Nephron (organoid): Measurements from ENCODE around the gene H2AZ1.

ENCODE experiments used
- H3K27ac Mint-ChIP-seq, 3 experiments: 2 replicates each; pipeline ENCODE4 v1.8.0; 2020; ENCODE audit warnings: mixed read lengths in 3 of 3, mild to moderate bottlenecking in 2 of 3, moderate library complexity in 1 of 3
- H3K27me3 Mint-ChIP-seq: 2 replicates; pipeline ENCODE4 v1.8.0; 2021; ENCODE audit warnings: low read depth, mild to moderate bottlenecking, moderate library complexity, mixed read lengths
- H3K36me3 Mint-ChIP-seq: 2 replicates; pipeline ENCODE4 v1.8.0; 2020; ENCODE audit warnings: low read depth, mixed read lengths
- H3K4me1 Mint-ChIP-seq: 2 replicates; pipeline ENCODE4 v1.8.0; 2020; ENCODE audit warnings: mixed read lengths
- H3K4me3 Mint-ChIP-seq, 3 experiments: 2 replicates each; pipeline ENCODE4 v1.8.0; 2020; ENCODE audit warnings: mild to moderate bottlenecking in 3 of 3, mixed read lengths in 3 of 3, moderate library complexity in 2 of 3
- H3K9me3 Mint-ChIP-seq: 2 replicates; pipeline ENCODE4 v1.8.0; 2020; ENCODE audit warnings: mixed read lengths
- CTCF ChIP-seq, 3 experiments: fragments of 200-600 bp; sonication (generic); IDR thresholded peaks; one replicate each; pipeline ENCODE4 v1.5.0; 2021; ENCODE audit warnings: antibody characterized with exemption in 3 of 3; ENCODE audit not compliant: unreplicated experiment in 3 of 3

The H2AZ1 gene

GRCh38 chr4:99917575-99917974 lies 32.5 kb downstream of the H2AZ1 start:
- no peak overlapping the region for H3K27ac Mint-ChIP-seq
- no peak for TF ChIP-seq CTCF (IDR thresholded peaks at IDR 0.05; ENCODE audit: unreplicated experiment in 3 of 3)
- H3K27me3 Mint-ChIP-seq = no peaks in the 10 kb centered on the region
- no peaks in the 10 kb centered on the region for H3K4me1 Mint-ChIP-seq
- peaks cover 68% of the 10 kb centered on the region for H3K36me3 Mint-ChIP-seq
- H3K9me3 Mint-ChIP-seq = peaks cover 5% of the 10 kb centered on the region
- H3K4me3 Mint-ChIP-seq = no peak overlapping the region

GRCh38 chr4:99915449-99915848 lies 34.6 kb downstream of the H2AZ1 start:
- Mint-ChIP-seq H3K4me3 (no peak overlapping the region), H3K9me3 (peaks cover 5% of the 10 kb centered on the region)
- no peak for TF ChIP-seq CTCF (IDR thresholded peaks at IDR 0.05; ENCODE audit: unreplicated experiment in 3 of 3)

More at GRCh38 chr4:99915449-99915848, 34.6 kb downstream of the H2AZ1 start:
- Mint-ChIP-seq H3K27ac (no peak overlapping the region), H3K4me1 (no peaks in the 10 kb centered on the region), H3K36me3 (peaks cover 69% of the 10 kb centered on the region), H3K27me3 (no peaks in the 10 kb centered on the region)
